ENCODE results near the gene FASN.
A peak's percentile ranks its signal among the peaks of the same experiment; 100 is the strongest.

FASN gene

DNA sequence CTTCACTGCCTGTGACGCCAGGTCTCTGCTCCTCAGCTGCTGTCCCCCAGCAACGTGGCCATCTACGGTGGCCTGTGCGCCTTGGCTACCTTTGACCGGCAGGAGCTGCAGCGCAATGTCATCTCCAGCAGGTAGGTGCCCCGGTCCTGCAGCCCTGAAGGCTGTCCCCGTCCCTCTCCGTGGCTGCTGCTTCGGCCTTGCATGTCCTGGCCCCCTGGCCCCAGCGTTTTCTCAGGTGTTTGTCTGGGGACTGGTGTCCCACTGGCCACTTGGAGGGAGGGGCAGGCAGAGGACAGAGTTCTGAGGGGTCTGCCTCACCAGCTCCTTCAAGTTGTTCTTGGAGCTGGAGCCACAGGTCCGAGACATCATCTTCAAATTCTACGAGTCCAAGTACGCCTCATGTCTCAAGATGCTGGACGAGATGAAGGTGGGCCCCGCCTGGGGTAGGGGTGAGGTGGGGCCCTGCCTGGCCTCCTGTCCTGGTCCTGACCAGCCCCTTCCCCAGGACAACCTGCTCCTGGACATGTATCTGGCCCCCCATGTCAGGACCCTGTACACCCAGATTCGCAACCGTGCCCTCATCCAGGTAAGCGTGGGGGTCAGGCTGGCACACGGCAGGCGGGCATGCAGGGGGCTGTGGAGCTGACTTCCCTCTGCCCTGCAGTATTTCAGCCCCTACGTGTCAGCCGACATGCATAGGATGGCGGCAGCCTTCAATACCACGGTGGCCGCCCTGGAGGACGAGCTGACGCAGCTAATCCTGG lies 41.9 kb downstream of the FASN start:
- no peak for DNase-seq (ENCODE audit: low read depth in 2 of 2)

DNA sequence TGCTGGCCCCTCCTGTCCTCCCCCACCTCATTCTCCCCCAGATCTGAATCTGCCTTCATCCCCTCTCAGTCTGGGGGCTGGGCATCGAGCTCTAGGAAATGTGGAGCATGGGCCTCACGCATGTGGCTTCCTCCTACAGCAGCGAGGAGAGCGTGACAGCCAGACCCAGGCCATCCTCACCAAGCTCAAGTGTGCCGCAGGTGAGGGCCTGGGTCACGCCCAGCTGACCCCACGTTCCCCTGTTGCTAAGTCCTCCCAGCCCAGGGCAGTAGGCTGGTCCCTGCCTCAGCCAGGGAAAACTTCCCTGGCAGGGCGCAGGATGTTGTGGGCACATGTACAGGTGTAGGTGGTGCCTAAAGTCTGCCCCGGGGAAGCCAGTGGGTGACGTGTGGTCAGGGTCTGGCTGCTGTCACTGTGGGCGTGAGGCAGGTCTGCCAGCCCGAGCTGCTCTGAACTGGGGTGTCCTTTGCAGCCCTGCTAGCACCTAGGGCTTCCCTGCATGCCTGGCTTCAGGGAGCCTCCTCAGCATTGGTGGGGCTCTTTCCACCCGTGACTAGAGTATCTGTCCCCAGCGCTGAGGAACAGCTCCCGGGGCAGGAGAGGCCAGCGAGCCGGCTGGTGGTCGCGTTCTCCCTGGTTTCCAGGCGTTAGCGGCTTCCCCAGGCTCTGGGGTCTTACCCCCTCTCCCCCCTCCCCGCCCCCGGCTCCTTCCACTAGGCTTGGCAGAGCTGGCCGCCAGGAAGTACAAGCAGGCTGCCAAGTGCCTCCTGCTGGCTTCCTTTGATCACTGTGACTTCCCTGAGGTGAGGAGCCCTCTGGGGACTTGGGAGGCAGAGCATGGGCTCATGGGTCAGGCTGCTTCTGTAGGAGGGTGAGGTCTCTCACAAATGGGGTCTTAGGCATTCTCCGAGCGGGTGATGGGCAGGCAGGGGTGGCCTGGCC lies 42.7 kb downstream of the FASN start:
- DNase-seq (ENCODE audit: low read depth in 2 of 2) = no peak

DNA sequence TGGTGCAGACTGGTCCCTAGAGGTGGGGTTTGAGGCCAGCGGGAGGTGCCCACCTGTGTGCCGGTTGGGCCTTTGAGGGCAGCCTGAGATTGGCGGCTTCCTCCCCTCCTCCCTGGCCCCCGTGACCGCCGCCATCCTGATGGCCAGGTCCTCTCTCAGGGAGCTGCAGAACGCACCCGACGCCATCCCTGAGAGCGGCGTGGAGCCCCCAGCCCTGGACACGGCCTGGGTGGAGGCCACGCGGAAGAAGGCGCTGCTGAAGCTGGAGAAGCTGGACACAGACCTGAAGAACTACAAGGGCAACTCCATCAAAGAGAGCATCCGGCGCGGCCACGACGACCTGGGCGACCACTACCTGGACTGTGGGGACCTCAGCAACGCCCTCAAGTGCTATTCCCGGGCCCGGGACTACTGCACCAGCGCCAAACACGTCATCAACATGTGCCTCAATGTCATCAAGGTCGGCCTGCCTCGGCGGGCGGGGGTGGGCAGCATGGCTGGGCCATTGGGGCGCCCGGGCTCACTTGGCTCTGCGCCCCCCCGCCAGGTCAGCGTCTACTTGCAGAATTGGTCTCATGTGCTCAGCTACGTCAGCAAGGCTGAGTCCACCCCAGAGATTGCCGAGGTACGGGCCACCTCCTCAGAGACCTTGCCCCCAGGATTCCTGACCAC lies 43.5 kb downstream of the FASN start:
- no peak for DNase-seq (ENCODE audit: low read depth in 2 of 2)

DNA sequence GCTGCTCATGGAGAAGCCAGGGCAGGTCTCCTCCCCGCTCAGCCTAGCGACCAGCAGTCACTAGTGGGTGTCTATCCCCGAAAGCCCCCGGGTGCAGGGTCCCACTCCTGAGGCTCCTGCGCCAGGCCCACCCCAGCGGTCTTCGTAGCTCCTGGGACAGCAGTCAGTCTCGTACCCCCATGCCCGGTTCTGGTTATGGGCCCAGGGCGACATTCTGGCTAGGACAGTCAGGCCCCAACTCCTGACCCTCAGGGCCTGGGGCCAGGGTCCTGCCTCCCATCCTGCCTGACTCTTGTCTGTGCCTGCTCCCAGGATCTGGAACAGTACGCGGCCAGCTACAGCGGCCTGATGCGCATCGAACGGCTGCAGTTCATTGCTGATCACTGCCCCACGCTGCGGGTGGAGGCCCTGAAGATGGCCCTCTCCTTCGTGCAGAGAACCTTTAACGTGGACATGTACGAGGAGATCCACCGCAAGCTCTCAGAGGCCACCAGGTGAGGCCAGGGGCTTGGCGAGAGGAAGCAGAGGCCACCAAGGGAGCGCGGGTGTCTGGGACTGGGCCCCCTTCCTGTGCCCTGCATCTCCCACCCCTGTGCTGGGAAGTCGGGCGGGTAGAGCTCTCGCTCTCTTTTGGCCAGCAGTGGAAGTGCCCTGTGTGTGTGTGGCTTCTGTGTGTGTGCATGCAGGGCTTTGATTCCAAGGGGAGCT lies 44.3 kb downstream of the FASN start:
- DNase-seq (ENCODE audit: low read depth in 2 of 2) = no peak

DNA sequence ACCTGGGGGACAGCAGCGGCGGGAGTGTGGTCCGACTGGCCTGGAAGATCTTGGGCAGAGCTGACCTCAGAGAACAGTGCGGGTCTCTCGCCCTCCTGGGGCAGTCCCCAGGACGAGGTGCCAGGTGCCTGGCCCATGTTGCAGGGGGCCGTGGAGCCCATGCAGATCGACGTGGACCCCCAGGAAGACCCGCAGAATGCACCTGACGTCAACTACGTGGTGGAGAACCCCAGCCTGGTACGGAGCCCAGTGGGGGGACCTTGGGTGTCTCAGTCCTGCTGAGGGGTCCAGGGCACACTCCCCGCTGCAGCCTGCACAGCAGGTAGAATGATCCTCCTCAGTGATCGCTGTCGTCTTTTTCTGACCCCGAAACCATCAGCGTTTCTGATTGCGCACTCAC lies 44.9 kb downstream of the FASN start:
- DNase-seq (ENCODE audit: low read depth in 2 of 2) = no peak

DNA sequence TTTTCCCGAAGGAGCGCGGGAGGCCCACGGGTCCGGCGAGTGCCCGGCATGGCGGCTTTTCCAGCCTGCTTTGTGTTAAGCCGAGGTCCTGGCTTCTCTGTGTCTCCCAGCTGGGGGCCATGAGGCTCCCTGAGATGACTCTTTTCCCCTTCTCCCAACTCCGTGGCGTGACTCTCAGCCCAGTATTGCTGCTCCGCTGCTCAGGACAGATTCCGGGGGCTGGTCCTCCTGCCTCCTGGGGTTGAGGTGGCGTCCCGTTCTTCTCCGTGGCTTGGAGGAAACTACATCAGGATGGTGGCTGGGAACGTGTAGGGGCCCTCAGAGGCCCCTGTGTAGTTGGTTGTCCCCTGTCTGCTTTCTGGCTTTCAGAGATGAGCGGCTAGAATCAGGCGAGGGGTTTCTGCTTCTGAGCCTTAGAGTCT lies 45.4 kb downstream of the FASN start:
- DNase-seq (ENCODE audit: low read depth in 2 of 2) = no peak

DNA sequence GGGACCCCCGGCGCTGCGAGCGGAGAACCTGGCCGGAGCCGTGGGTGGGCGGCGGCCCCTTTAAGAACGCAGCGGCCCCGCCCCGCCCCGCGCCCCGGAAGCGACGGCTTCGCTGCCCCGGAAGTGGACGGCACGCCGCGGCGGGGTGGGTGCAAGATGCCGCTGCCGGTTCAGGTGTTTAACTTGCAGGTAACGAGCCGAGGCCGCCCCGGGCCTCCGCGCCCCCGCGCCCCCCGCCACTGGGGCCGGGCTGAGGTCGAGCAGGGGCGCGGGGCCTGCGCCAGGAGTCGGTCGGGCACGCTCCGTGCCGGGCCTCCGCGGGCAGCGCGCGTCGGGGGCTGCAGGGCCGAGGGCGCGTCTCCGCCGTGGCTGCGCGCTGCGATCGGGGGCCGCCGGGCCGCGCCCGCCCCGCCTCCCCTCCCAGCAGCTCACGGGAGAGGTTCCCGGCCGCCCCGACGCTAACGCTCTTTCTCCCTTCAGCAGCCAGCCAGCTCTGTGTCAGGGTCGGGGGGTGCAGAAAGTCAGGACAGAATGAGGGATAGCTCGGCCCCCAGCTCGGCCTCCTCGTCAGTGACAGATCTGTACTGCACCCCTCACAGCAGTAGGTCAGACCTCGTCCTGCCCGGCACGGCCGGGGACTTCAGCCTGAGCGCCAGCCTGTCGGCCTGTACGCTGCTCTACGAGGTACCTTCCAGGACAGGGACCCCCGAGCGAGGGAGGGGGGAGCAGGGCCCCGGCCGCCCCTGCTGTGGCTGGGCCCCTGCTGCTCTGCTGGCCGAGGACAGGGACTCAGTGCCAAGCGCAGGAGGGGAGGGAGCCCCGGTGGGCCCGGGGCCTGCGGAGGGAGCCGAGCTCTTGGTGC lies 46.0 kb downstream of the FASN start, which contains the start of the genes GPS1 and RFNG:
Gene GPS1 (plus strand): TSS at position 123 of the 862 bp plus-strand sequence. CDS start 34 bp downstream, at position 157.
Gene RFNG (minus strand): TSS at position 36 of the 862 bp plus-strand sequence. CDS start 45 bp downstream, outside the sequence.
- DNase-seq (ENCODE audit: low read depth in 2 of 2) = peak; percentile 61 to 65

DNA sequence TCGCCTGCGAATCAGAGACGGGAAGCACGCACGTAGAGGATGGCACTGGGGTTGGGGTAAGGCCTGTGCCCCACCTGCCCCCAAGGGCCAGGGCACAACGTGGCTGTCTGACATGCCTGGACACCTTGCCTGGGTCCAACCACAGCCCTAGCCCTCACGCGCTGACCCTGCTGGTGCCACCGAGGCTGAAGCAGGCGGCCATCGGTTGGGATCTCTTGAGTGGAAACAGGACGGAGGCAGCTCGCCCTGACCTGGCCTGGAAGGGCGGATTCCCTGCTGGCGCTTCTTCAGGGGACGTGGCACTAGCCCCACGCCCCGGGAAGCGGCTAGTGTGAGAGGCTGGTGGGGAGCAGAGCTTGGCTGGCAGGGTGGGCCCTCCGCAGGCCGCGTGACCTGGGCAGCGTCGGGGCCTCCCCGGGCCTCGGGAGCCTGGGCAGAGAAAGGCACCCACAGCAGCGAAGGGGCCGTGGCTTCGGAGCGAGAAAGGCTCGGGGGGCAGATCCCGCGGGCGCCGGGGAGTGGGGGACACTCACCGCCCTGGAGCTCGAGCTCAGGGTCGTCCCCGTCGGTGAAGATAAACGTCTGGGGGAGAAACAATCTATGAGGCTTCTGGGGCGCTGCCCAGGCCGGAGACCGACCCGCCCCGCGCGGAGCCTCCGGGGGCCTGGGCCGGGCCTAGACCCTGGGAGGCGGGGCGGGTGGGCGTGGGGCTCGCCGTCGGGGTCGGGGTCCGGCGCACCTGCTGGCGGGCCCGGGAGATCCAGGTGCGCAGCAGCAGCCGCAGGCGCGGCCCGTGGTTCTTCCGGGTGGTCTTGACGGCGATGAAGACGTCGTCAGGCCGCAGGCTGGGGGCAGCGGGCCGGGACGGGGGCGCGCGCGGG lies 47.0 kb downstream of the FASN start:
- DNase-seq (ENCODE audit: low read depth in 2 of 2) = no peak

DNA sequence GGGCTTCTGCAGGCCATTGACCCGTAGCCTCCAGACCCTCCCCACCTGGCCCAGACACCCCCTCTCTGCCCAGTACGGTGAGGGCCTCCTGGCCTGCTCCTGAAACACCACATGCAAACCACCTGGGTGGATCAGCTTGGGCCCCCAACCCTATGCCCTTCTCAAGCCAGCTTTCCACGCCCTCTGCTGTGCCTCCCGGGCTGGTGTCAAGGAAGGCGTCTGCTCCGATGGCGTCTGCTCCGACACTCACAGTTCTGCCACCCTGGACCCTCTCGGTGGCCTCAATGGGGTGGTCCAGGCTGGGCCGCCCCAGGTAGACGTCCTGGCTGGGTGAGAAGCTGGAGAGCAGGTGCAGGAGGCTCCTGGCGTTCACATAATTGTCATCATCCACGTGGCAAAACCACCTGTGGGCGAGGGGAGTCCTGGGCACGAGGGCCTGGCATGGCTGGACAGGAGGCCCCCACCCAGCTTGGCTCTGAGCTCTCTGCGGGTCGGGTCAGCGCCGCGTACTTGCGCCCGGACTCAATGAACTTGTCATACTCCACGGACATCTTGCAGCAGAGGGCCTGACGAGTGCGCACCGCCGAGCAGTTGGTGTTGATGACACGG lies 47.8 kb downstream of the FASN start:
- DNase-seq (ENCODE audit: low read depth in 2 of 2) = no peak

DNA sequence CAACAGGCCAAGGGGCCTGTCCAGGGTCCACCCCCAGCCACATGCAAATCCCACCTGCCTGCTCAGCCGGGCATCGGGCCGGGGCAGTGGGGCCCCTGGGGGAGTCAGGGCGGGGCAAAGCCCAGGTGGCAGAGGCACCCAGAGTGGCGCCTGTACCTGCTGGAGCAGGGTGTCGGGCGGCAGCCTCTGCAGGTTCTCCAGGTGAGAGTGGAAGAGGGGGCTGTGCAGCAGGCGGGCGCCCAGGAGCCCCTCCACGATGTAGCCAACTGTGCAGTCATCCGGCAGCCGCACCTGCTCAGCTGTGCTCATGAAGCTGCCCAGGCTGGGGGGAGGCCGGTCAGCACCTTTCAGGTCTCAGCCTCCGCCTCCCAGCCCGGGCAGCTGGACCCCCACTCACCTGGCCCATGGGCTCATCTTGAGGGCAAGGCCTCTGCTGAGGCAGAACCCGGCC lies 48.5 kb downstream of the FASN start:
- DNase-seq (ENCODE audit: low read depth in 2 of 2) = no peak

DNA sequence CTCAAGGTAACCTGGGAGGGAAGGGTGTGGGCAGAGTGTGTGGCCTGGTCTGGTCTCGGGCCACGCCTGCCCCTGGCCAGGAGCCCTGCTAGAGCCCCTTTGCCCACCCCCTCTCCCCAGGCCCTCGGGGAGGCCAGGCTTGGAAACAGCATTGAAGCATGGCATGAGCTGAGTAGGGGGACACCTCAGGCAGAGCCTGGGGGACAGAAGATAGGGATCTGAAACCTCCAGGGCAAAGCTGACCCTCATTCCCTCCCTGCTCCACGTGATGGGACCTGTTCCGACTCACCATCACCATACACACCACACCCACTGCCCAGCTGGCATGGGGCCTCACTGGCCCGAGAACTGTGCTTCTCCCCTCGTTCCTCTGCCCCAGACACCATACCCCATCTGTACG lies 48.9 kb downstream of the FASN start:
- DNase-seq (ENCODE audit: low read depth in 2 of 2) = no peak

DNA sequence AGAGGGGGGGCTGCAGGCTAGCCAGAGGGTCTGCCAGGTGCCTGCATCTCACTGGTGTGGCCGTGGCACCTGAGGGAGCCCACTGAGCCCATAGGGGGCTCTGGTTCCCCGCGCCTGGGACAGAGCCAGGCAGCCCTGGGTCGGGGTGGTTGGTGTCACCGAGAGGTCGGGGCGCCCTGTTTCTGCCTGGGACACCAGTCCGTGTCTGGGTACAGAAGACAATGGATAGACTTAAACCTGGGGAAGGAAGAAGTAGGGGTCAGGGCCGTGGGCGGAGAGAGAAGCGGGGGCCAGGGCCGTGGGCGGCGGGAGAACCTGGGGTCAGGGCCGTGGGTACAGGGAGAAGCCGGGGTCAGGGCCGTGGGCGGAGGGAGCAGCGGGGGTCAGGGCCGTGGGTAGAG lies 49.5 kb downstream of the FASN start:
- DNase-seq (ENCODE audit: low read depth in 2 of 2) = no peak

DNA sequence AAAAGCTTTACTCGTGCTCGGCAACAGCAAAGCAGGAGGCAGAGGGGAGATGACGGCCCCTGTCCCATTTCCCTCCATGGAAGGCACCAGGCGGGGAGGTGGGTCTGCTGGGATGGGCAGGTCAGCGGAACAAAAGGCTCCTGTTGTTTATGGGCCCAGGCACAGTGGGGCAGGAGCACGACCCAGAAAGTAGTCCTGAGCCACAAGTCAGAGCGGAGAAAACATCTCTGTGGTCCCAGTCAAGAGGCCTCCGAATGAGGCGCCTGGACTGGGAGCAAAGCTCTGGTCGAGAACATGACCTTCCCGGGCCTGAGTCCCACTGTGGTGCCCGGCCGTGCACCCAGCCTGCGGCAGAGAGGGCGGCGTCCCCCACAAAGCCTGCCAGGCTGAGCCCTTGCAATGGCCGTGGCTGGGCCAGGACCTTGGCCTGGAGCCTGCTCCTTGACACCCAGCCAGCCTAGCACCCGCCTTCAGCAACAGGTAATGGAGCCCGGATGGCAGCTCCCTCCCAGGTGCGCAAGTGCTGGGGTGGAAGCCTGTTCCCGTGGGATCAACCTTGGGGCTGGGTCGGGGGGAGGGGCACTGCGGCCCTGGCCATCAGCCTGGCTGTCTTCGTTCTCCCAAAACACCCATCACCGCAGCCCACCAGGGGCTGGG lies 50.0 kb downstream of the FASN start:
- no peak for DNase-seq (ENCODE audit: low read depth in 2 of 2)

DNA sequence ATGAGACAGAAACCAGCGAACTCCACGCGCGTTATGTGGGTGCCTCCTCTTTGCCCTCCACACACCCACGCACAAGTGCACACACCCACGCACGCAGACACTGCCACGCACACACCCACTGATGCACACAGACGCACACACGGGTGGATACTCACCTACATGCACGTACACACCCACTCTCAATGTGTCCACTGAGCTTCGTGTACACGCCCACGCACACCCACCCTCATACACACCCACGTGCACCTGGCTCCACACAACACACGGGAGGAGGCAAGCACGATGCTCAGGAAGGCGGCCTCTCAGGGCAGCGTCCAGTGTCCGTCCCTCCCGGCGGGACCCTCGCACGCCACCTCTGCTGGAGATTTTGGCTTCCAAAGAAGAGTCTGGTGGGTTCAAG lies 50.7 kb downstream of the FASN start:
- no peak for DNase-seq (ENCODE audit: low read depth in 2 of 2)

DNA sequence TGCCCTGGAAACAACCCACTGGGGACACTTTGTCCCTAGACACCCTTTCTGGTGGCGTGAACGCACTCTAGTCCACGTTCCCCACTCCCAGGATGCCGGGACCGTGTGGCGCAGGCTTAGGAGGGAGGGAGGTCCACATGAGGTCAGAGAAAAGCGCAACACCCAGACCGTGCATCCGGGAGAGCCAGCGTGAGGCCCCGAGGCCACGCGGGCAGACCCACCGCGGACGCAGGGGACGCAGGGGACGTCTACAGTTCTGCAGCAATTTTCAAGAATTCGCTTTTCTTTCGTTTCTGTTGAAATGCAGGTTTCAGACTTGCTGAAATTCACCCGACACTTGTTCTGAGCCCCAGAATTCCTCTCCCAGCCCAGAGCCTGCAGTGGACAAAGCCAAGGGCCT lies 51.1 kb downstream of the FASN start:
- DNase-seq (ENCODE audit: low read depth in 2 of 2) = no peak

DNA sequence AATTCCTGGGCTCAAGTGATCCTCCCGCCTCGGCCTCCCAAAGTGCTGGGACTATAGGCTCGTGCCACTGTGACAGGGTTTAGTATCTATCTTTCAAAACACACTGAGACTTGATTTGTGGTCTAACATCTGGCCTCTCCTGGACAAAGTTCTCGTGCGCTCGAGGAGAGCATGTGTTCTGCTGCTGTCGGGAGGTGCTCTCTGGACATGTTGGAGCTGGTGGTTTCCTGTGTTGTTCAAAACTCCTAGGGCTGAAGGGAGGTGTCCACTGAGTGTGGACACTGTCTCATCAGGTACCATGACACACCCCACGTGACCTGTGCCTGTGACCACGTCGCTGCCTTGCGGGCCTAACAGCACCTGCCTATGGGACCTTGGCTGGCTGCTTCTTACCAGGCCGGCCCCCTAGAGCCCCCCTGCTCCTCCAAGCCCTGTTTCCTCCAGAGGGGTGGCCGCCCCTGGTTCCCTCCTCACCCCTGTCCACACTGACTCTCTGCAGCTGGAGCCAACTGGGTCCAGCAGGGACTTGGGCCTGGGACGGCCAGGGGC lies 52.0 kb downstream of the FASN start:
- no peak for DNase-seq (ENCODE audit: low read depth in 2 of 2)

DNA sequence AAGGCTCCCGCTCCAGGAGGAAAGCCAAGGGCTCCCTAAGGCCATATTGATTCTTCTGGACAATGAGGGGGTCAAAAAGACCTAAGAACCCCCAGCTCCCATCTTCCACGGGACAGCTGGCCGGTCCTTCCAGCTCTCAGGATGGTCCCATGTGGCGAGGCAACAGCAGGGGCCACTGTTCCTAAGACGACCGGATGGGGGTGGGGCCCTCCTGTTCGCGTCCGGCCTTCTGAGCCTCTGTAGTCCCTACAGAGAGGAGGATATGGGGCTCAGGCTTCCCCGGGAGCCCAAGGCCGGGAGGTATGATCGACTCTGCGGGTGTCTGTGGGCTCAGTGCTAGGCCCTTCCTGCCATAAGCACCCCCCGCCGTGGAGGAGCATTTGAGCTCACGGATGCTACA lies 54.5 kb downstream of the FASN start:
- DNase-seq (ENCODE audit: low read depth in 2 of 2) = no peak

DNA sequence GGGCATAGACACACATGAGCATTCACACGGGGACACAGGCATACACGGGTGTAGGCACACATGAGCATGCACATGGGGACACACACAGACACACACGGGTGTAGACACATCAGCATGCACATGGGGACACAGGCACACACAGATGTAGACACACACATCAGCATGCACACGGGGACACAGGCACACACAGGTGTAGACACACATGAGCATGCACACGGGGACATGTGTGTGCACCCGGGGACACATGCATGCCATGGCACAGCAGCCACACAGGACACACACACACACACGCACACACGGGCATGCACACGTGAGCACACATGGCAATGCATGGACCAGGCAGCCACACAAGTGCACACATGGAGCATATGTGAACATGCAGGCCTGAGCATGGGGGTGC lies 55.4 kb downstream of the FASN start:
- DNase-seq (ENCODE audit: low read depth in 2 of 2) = no peak
